IMR-90 (cell line): ENCODE results near the gene TTC39A. TPM values are rescaled to one million over a fixed set of nuclear protein-coding genes. Genes with fewer than 3 reads are reported as not detected.

Experiments used
- ATAC-seq: fragments of 200-7000 bp; cut with Tn5 transposase; 2 replicates; pipeline ENCODE4 v1.9.1; 2020; ENCODE audit warnings: low read depth, mild to moderate bottlenecking, moderate library complexity
- BruUV-seq: library from RNA; stranded (reverse); fragments of 400-500 nt; replicated peaks from 2 replicates; lab custom pipeline; 2021; lab: Mats Ljungman, UMichigan
- CTCF ChIA-PET: fragments of 300-600 bp; formaldehyde crosslinking; extraction: SDS; loops from one replicate; lab custom pipeline; 2021; ENCODE audit warnings: antibody characterized with exemption; lab: Yijun Ruan, JAX
- POLR2A ChIA-PET: fragments of 300-600 bp; sonication (Branson Sonifier 250); formaldehyde crosslinking; loops from one replicate; lab custom pipeline; 2022; ENCODE audit warnings: antibody characterized with exemption; ENCODE audit not compliant: unreplicated experiment; lab: Charles Lee
- DNase-seq: peaks from one replicate; pipeline ENCODE4 v3.0.0; 2013
- H2AFZ ChIP-seq: replicated peaks from 2 replicates; pipeline ENCODE3; 2013; ENCODE audit warnings: low read length, mild to moderate bottlenecking; ENCODE audit not compliant: poor library complexity
- H2AK5ac ChIP-seq: 2 replicates; pipeline ENCODE4 v1.6.1; 2013; ENCODE audit warnings: low read depth, low read length, inconsistent platforms
- H2AK9ac ChIP-seq: replicated peaks from 2 replicates; pipeline ENCODE3; 2013; ENCODE audit warnings: mild to moderate bottlenecking, low read depth, low read length, moderate library complexity; ENCODE audit not compliant: poor library complexity
- H2BK120ac ChIP-seq: 2 replicates; pipeline ENCODE4 v1.6.1; 2013; ENCODE audit warnings: low read depth, low read length, inconsistent platforms
- H2BK15ac ChIP-seq: 3 replicates; pipeline ENCODE4 v1.6.1; 2013; ENCODE audit warnings: low read depth, low read length, inconsistent platforms
- H2BK20ac ChIP-seq: 2 replicates; pipeline ENCODE4 v1.6.1; 2013; ENCODE audit warnings: low read depth, mild to moderate bottlenecking, inconsistent platforms, low read length, moderate library complexity
- H2BK5ac ChIP-seq: 2 replicates; pipeline ENCODE4 v1.6.1; 2013; ENCODE audit warnings: mild to moderate bottlenecking, low read depth, low read length, inconsistent platforms; ENCODE audit not compliant: poor library complexity, severe bottlenecking
- H3K14ac ChIP-seq: replicated peaks from 2 replicates; pipeline ENCODE4 v1.6.1; 2013; ENCODE audit warnings: low read depth, low read length, inconsistent platforms
- H3K18ac ChIP-seq: 2 replicates; pipeline ENCODE4 v1.6.1; 2013; ENCODE audit warnings: low read depth, low read length, control low read depth
- H3K23ac ChIP-seq: 2 replicates; pipeline ENCODE4 v1.6.1; 2013; ENCODE audit warnings: low read depth, low read length, inconsistent platforms
- H3K27ac ChIP-seq: 2 replicates; pipeline ENCODE4 v1.5.1; 2013; ENCODE audit warnings: mild to moderate bottlenecking, control low read depth, low read length; ENCODE audit not compliant: insufficient read depth
- H3K27me3 ChIP-seq: 2 replicates; pipeline ENCODE4 v1.6.1; 2013; ENCODE audit warnings: low read length; ENCODE audit not compliant: control insufficient read depth, insufficient read depth
- H3K36me3 ChIP-seq: 2 replicates; pipeline ENCODE4 v1.6.1; 2013; ENCODE audit warnings: low read length, mixed read lengths; ENCODE audit not compliant: control insufficient read depth, insufficient read depth
- H3K4ac ChIP-seq: 2 replicates; pipeline ENCODE4 v1.6.1; 2013; ENCODE audit warnings: low read depth, low read length, inconsistent platforms
- H3K4me1 ChIP-seq: 2 replicates; pipeline ENCODE4 v1.6.1; 2013; ENCODE audit warnings: low read length, mixed read lengths; ENCODE audit not compliant: control insufficient read depth, insufficient read depth
- H3K4me2 ChIP-seq: 2 replicates; pipeline ENCODE4 v1.6.1; 2013; ENCODE audit warnings: low read depth, mild to moderate bottlenecking, control low read depth, low read length, moderate library complexity
- H3K4me3 ChIP-seq: 2 replicates; pipeline ENCODE4 v1.5.1; 2013; ENCODE audit warnings: low read depth, mild to moderate bottlenecking, control low read depth, low read length, moderate library complexity; ENCODE audit not compliant: insufficient read depth
- H3K56ac ChIP-seq: 2 replicates; pipeline ENCODE4 v1.6.1; 2013; ENCODE audit warnings: low read length, inconsistent platforms; ENCODE audit not compliant: insufficient read depth; ENCODE audit errors: extremely low read depth
- H3K79me1 ChIP-seq, 2 experiments: 2 replicates each; pipeline ENCODE4 v1.6.1; 2013; ENCODE audit warnings: low read length in 2 of 2, inconsistent platforms in 1 of 2, low read depth in 1 of 2
- H3K9ac ChIP-seq: 2 replicates; pipeline ENCODE4 v1.6.1; 2013; ENCODE audit warnings: low read depth, low read length, control low read depth
- H3K9me1 ChIP-seq: 2 replicates; pipeline ENCODE4 v1.6.1; 2013; ENCODE audit warnings: low read length, inconsistent platforms; ENCODE audit not compliant: insufficient read depth
- H3K9me3 ChIP-seq: 2 replicates; pipeline ENCODE4 v1.6.1; 2013; ENCODE audit warnings: low read length; ENCODE audit not compliant: control insufficient read depth, insufficient read depth
- H4K20me1 ChIP-seq: 2 replicates; pipeline ENCODE4 v1.6.1; 2013; ENCODE audit warnings: low read length, inconsistent platforms; ENCODE audit not compliant: insufficient read depth
- H4K5ac ChIP-seq: 2 replicates; pipeline ENCODE4 v1.6.1; 2013; ENCODE audit warnings: mild to moderate bottlenecking, low read depth, low read length, control low read depth
- H4K8ac ChIP-seq, 2 experiments: 2 replicates each; pipeline ENCODE4 v1.6.1; 2013; ENCODE audit warnings: low read depth in 2 of 2, low read length in 2 of 2, control low read depth in 1 of 2, inconsistent platforms in 1 of 2
- H4K91ac ChIP-seq: 2 replicates; pipeline ENCODE4 v1.6.1; 2013; ENCODE audit warnings: low read depth, low read length, inconsistent platforms; ENCODE audit not compliant: insufficient read depth
- BHLHE40 ChIP-seq: fragments of 150-350 bp; IDR thresholded peaks from 2 replicates; pipeline ENCODE4 v1.6.1; 2016; ENCODE audit warnings: mild to moderate bottlenecking, low read depth, low read length
- CEBPB ChIP-seq: IDR thresholded peaks from 2 replicates; pipeline ENCODE4 v1.6.1; 2012; ENCODE audit warnings: low read depth, low read length, improper control_type of control experiment
- CHD1 ChIP-seq: IDR thresholded peaks from 2 replicates; pipeline ENCODE4 v1.6.1; 2012; ENCODE audit warnings: low read depth, low read length, improper control_type of control experiment
- CTCF ChIP-seq: conservative IDR thresholded peaks from 2 replicates; pipeline ENCODE4 v1.5.1; 2012; ENCODE audit warnings: mild to moderate bottlenecking, low read depth, low read length, improper control_type of control experiment
- ELK1 ChIP-seq: fragments of 150-350 bp; IDR thresholded peaks from 2 replicates; pipeline ENCODE4 v1.6.1; 2016; ENCODE audit warnings: low read depth, mild to moderate bottlenecking, low read length, moderate library complexity, borderline replicate concordance
- FOS ChIP-seq: fragments of 150-350 bp; IDR thresholded peaks from 2 replicates; pipeline ENCODE4 v1.6.1; 2016; ENCODE audit warnings: low read depth, low read length
- MAFK ChIP-seq: IDR thresholded peaks from 2 replicates; pipeline ENCODE4 v1.6.1; 2012; ENCODE audit warnings: low read depth, low read length, improper control_type of control experiment
- MAZ ChIP-seq: IDR thresholded peaks from 2 replicates; pipeline ENCODE4 v1.6.1; 2012; ENCODE audit warnings: low read depth, mild to moderate bottlenecking, low read length, improper control_type of control experiment, moderate library complexity, borderline replicate concordance
- MXI1 ChIP-seq: IDR thresholded peaks from 2 replicates; pipeline ENCODE4 v1.6.1; 2012; ENCODE audit warnings: low read depth, mild to moderate bottlenecking, low read length, moderate library complexity, borderline replicate concordance
- NFE2L2 ChIP-seq: fragments of 150-350 bp; IDR thresholded peaks from 2 replicates; pipeline ENCODE4 v1.6.1; 2016; ENCODE audit warnings: low read depth, mild to moderate bottlenecking, low read length
- POLR2A ChIP-seq: IDR thresholded peaks from 2 replicates; pipeline ENCODE4 v1.6.1; 2012; ENCODE audit warnings: mild to moderate bottlenecking, low read depth, low read length
- RAD21 ChIP-seq: IDR thresholded peaks from 2 replicates; pipeline ENCODE4 v1.6.1; 2012; ENCODE audit warnings: low read length, improper control_type of control experiment
- RCOR1 ChIP-seq: IDR thresholded peaks from 2 replicates; pipeline ENCODE4 v1.6.1; 2012; ENCODE audit warnings: mild to moderate bottlenecking, low read length, improper control_type of control experiment; ENCODE audit not compliant: insufficient replicate concordance
- RFX5 ChIP-seq: IDR thresholded peaks from 2 replicates; pipeline ENCODE4 v1.8.0; 2012; ENCODE audit warnings: low read depth, mild to moderate bottlenecking, low read length, moderate library complexity
- SMC3 ChIP-seq: fragments of 150-350 bp; IDR thresholded peaks from 2 replicates; pipeline ENCODE4 v1.6.1; 2016; ENCODE audit warnings: low read depth, mild to moderate bottlenecking, antibody characterized with exemption, low read length, moderate library complexity
- USF2 ChIP-seq: fragments of 150-350 bp; IDR thresholded peaks from 2 replicates; pipeline ENCODE4 v1.6.1; 2017; ENCODE audit warnings: mild to moderate bottlenecking, antibody characterized with exemption, low read length, low read depth
- WGBS, 2 experiments: methylation state at CpG; one replicate each; pipeline versions ENCODE4 v1.1.5 to v1.1.7; 2013; ENCODE audit warnings: missing lambda C conversion rate in 2 of 2; ENCODE audit not compliant: insufficient read length in 1 of 2; ENCODE audit errors: extremely low coverage in 2 of 2; 5-methylcytosine and 5-hydroxymethylcytosine counted together
- dilution Hi-C: fragments of 300-500 bp; cut with HindIII; formaldehyde crosslinking; loops from one replicate; pipeline ENCODE4 v1.14.3; 2018; ENCODE audit warnings: low sequenced_read_pairs; ENCODE audit not compliant: unreplicated experiment
- in situ Hi-C: fragments of 300-500 bp; cut with MboI; formaldehyde crosslinking; loops from 3 replicates; pipeline ENCODE4 v1.14.3; 2019; ENCODE audit warnings: low sequenced_read_pairs, inconsistent platforms, mixed read lengths
- intact Hi-C: fragments of 100-400 bp; cut with micrococcal nuclease; formaldehyde crosslinking; loops from 2 replicates; pipeline ENCODE4 v1.10.0; 2022
- polyA plus RNA-seq, 3 experiments: library from polyadenylated mRNA; depleted of rRNA; stranded (reverse); fragments of >200 nt; gene quantifications; 2 replicates each; pipeline ENCODE4 v1.2.3, GENCODE V29; 2012; ENCODE audit warnings: low replicate concordance in 1 of 3
- total RNA-seq: library from RNA; depleted of rRNA; stranded (reverse); fragments of >200 nt; gene quantifications from 2 replicates; pipeline ENCODE4 v1.2.3, GENCODE V29; 2012

Gene TTC39A
- total and polyA plus RNA-seq, 2 of the 4 experiments (the other 2 are of a cell fraction) = 0.62 to 0.72 TPM

GRCh38 chr1:51336711-51337110, 6.3 kb upstream of the TTC39A start:
- H3K4me2 ChIP-seq = no peak overlapping the region
- no peaks in the 10 kb centered on the region; the same call in 1 of the 2 replicates for H3K9me1 ChIP-seq
- 79% methylated on average over 2 of the region's 4 CpGs; no CpG with 5 or more reads in 1 of the 2 experiments for WGBS, 2 experiments
- no peaks in the 10 kb centered on the region for H3K79me1 ChIP-seq
- H4K20me1 ChIP-seq = no peaks in the 10 kb centered on the region
- no peak overlapping the region for H2BK15ac ChIP-seq
- H2AK9ac ChIP-seq = no peak overlapping the region
- TF ChIP-seq CTCF = no peak
- TF ChIP-seq POLR2A = no peak
- TF ChIP-seq CHD1 = no peak
- no peak for TF ChIP-seq NFE2L2
- no peak for TF ChIP-seq SMC3
- no peak for TF ChIP-seq MAFK
- no peak for TF ChIP-seq RFX5
- no peak for TF ChIP-seq RCOR1
- TF ChIP-seq CEBPB = no peak
- no peak for TF ChIP-seq FOS
- TF ChIP-seq BHLHE40 = no peak
- no peak for TF ChIP-seq USF2
- TF ChIP-seq MAZ = no peak
- no peak for TF ChIP-seq MXI1
- no peak for TF ChIP-seq RAD21
- TF ChIP-seq ELK1 = no peak
- H3K4me1 ChIP-seq = no peaks in the 10 kb centered on the region
- no peak overlapping the region for H3K9ac ChIP-seq
- in situ Hi-C loops = no loop called here
- no TSS peak for BruUV-seq
- H3K14ac ChIP-seq = no peak overlapping the region
- H4K91ac ChIP-seq = no peak overlapping the region
- dilution Hi-C loops = no loop called here
- no peak overlapping the region for H2BK5ac ChIP-seq
- H3K36me3 ChIP-seq = no peaks in the 10 kb centered on the region
- no peak overlapping the region for H2BK20ac ChIP-seq
- no peak overlapping the region for H3K23ac ChIP-seq
- intact Hi-C loops = no loop called here
- ChIA-PET CTCF (interaction anchor here (0.6 kb wide), 1 partner anchor 11 kb away, joined by 3 read pairs; no protein-coding TSS in a partner anchor), POLR2A (no interaction called here)
- H3K18ac ChIP-seq = no peak overlapping the region
- DNase-seq (no peak), ATAC-seq (no peak)
- H3K9me3 ChIP-seq = no peaks in the 10 kb centered on the region
- H3K4me3 ChIP-seq = no peak overlapping the region
- H2AK5ac ChIP-seq = no peak overlapping the region
- no peak overlapping the region for H3K56ac ChIP-seq
- peaks cover under 1% of the 10 kb centered on the region; the same call in 1 of the 2 replicates for H3K27me3 ChIP-seq
- H4K5ac ChIP-seq = no peak overlapping the region
- H4K8ac ChIP-seq = no peak overlapping the region
- H2BK120ac ChIP-seq = no peak overlapping the region
- H3K27ac ChIP-seq = no peak overlapping the region
- H2AFZ ChIP-seq = no peak overlapping the region
- H3K4ac ChIP-seq = no peak overlapping the region
